Loucy (cell line): ENCODE results near the gene RPL7L1.

Source experiments
- CTCF ChIP-seq: fragments of 200-600 bp; sonication (generic); conservative IDR thresholded peaks from 2 replicates; pipeline ENCODE4 v1.5.1; 2014; ENCODE audit warnings: mild to moderate bottlenecking, antibody characterized with exemption, low read length
- EZH2phosphoT487 ChIP-seq: fragments of 200-600 bp; IDR thresholded peaks from 2 replicates; pipeline ENCODE4 v1.6.1; 2018; ENCODE audit warnings: antibody characterized with exemption, mild to moderate bottlenecking, moderate library complexity, borderline replicate concordance

GRCh38 chr6:42937548-42938427, 58.4 kb downstream of the RPL7L1 start:
- TF ChIP-seq CTCF, result no peak
- no peak for TF ChIP-seq EZH2phosphoT487
